Large intestine (tissue), 3 donors: ENCODE data around the gene CD247. TPM values are rescaled to one million over a fixed set of nuclear protein-coding genes. Genes with fewer than 3 reads are reported as not detected.

Experiments used
- DNase-seq, 2 donors: peaks; one replicate each; pipeline versions ENCODE4 v3.0.0 to v3.0.0-alpha.2; 2013
- H3K27ac ChIP-seq: one replicate; pipeline ENCODE4 v1.5.1; 2013; ENCODE audit warnings: low read length
- H3K27me3 ChIP-seq: 2 replicates; pipeline ENCODE4 v1.6.1; 2013; ENCODE audit warnings: low read length; ENCODE audit not compliant: control insufficient read depth, insufficient read depth
- H3K36me3 ChIP-seq: 2 replicates; pipeline ENCODE4 v1.6.1; 2013; ENCODE audit warnings: low read length; ENCODE audit not compliant: control insufficient read depth, insufficient read depth
- H3K4me1 ChIP-seq: one replicate; pipeline ENCODE4 v1.6.1; 2013; ENCODE audit warnings: low read length; ENCODE audit not compliant: control insufficient read depth, insufficient read depth
- H3K4me3 ChIP-seq: one replicate; pipeline ENCODE4 v1.5.1; 2013; ENCODE audit warnings: low read length
- H3K9me3 ChIP-seq: one replicate; pipeline ENCODE4 v1.6.1; 2013; ENCODE audit warnings: mild to moderate bottlenecking, low read depth, low read length, moderate library complexity; ENCODE audit not compliant: control insufficient read depth
- WGBS: methylation state at CpG from one replicate; pipeline ENCODE4 v1.1.5; 2013; ENCODE audit warnings: low lambda C conversion rate; ENCODE audit not compliant: insufficient coverage; 5-methylcytosine and 5-hydroxymethylcytosine counted together
- polyA plus RNA-seq: library from polyadenylated mRNA; unstranded; fragments of 120-200 nt; gene quantifications from one replicate; pipeline ENCODE4 v1.2.1, GENCODE V29; 2013

CD247 gene
- polyA plus RNA-seq, 1 donor: 7.4 TPM

DNA sequence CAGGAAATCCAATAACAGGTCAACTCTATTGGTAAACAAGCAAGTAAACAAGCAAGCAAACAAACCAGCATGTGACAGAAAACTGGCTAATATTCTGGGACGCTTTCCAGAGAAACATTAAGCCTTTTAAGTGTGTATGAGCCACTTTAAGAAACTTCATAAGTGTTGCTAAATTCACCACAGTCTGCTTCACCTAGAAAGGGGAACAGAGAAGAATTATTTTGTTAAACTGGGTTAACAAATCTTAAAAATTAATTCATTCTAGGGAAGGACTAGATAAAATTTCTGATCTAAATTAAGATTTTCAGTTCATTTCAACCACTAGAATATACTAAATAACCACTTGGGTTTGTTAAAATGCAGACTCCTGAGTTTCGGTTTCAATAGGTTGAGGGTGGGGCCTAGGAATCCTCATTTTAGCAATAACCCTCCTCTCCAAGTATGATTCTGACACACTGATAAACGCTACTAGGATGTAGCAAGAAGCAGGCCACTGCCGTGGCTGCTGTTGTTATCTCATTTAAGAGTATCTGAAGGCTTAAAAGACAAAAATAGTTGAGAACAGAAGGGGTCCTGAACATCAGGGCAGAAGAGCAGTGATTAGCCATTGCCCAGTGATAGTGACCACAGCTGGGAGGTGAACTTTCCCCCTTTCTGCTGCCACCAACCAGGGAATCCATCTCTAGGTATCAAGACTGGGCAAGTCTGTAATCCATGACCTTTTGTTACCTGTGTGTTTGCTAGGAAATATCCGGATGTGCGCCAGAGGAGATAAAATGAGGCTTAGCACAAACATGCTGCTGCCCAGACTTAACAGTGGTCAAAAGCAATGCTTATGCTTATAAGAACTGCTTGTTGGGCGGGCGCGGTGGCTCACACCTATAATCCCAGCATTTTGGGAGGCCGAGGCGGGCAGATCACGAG is 24.0 kb upstream of the CD247 start:
- Histone ChIP-seq H3K9me3 (no peaks in the 10 kb centered on the region), H3K4me1 (no peaks in the 10 kb centered on the region), H3K27me3 (no peaks in the 10 kb centered on the region), H3K36me3 (peaks cover 39% of the 10 kb centered on the region), H3K4me3 (no peak overlapping the region), H3K27ac (no peak overlapping the region)
- WGBS: no CpG with 5 or more reads among the region's 12 CpGs
- DNase-seq: peak in 1 of 2 donors; percentile 47

DNA sequence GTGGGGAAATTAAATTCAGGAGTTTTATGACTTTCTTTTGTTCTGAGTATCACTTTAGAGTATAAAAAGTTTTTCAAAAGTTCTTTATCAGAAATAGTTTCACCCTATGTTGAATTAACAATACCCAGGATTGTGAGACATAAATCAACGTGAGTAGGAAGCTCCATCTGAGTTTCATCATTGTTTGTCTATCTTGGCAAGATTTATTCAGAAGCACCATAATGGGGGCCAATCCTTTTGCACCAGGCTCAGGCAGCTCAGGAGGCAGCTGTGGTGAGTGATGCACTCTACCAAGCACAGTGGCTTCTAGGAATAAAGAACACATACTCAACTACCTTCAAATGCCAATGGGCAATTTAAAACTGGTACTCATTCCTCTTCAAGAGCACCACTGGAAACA is 23.3 kb upstream of the CD247 start:
- Histone ChIP-seq H3K4me3 (no peak overlapping the region), H3K27me3 (no peaks in the 10 kb centered on the region), H3K36me3 (peaks cover 36% of the 10 kb centered on the region), H3K4me1 (no peaks in the 10 kb centered on the region), H3K9me3 (no peaks in the 10 kb centered on the region), H3K27ac (no peak overlapping the region)
- WGBS: no CpG with 5 or more reads among the region's 1 CpG
- DNase-seq: no peak

DNA sequence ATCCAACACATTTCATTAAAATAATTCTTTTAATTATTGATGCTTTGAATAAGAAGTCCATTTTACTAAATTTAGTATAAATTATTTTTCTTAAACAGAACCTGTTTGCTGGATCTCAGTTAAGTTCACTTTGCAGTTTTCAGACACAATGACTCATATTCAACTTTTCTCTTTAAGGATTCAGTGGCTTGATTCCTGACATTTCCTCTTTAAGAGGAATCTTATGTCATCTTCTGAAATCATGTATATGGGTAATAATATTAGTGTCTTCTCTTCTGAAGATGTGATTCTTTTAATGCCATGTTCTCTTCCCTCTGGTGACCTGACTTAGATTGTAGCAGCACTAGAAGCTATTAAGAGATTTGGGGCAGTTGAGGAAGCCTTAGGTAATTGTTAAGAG is 22.7 kb upstream of the CD247 start:
- H3K4me1 ChIP-seq: no peaks in the 10 kb centered on the region
- H3K9me3 ChIP-seq: no peaks in the 10 kb centered on the region
- no peak overlapping the region for H3K27ac ChIP-seq
- H3K4me3 ChIP-seq: no peak overlapping the region
- no peaks in the 10 kb centered on the region for H3K27me3 ChIP-seq
- no peak for DNase-seq
- H3K36me3 ChIP-seq: peaks cover 34% of the 10 kb centered on the region

DNA sequence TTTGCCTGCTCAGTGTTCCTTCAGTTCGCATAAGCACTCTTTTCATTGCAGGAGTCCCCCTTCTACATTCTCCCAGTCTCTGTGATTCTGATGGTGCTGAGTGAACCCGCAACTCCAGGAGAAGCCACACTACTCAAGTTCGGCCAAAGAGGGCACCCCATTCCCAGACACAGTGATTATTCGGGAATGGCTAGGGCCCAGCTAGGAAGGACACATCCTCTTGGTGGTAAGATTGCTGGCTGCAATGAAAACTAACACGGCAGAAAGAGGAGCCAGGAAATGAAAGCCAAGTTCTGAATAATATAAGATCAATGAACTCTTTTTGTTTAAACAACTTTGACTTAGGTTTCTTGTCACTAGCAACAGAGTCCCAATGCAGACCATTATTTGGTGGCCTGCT is 20.3 kb upstream of the CD247 start:
- Histone ChIP-seq H3K9me3 (no peaks in the 10 kb centered on the region), H3K4me3 (no peak overlapping the region), H3K4me1 (peaks cover under 1% of the 10 kb centered on the region), H3K36me3 (peaks cover 17% of the 10 kb centered on the region), H3K27me3 (no peaks in the 10 kb centered on the region), H3K27ac (no peak overlapping the region)
- WGBS: no CpG with 5 or more reads among the region's 5 CpGs
- DNase-seq: no peak

DNA sequence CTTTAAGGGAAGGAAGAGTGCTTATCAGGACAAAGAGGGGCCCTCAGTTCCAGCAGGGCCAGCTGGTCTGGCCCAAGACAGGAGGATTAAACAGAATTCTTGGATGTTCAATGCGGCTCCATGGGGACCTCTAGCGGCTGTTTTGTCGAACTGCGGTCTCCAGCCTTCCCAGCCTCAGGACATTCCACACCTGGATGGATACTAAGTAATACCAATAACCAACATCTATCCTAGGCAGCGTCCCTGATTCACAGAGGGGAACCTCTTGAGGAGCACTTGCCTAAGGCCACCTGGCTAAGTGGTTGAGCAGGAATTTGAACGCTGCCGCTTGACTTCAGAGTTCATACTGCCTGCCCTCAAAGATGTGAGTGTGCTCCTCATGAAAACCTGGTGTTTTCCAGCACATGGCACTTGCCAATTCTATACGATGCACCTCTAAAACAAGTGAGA is 15.5 kb upstream of the CD247 start:
- no CpG with 5 or more reads among the region's 8 CpGs for WGBS
- peak overlapping the region; percentile 62 for H3K27ac ChIP-seq
- H3K9me3 ChIP-seq: no peaks in the 10 kb centered on the region

DNA sequence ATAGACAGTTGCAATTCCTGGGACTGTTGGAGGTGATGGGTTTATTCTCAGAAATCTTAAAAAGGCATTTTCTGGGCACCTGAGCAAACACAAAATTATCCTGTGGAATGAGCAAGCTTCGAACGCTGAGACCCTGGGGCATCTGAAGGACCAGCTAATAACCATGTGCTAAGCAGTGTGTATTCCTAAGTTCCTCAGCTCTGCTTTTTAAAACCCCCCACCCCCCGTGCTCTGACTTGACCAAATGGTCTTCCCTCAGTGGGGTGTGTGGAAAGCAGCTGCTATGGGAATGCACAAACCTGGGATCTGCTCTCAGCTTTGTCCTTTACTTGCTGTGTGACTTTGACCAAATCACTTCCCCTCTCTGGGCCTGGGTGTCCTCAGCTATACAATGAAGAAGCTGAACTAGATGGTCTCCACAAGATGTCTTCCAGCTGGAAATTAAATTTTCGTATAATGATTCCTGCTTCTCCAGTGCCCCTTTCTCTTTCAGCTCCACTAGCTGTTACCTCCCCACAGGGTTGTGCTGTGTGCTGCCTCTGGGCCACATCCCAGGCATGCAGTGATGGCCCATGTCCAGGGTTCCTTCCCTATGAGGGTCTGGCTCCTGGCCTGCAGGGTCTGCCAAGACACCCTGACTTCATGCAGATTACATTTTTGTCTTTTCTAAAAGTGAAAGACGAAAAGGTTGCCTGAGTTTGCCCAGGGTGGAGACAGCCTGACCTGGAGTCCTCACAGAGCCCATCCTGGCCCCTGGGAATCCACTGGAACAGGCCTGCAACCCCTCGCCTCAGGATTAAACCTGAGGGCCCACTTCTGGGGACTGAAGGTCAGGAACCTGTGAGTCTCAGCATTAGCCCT is 14.9 kb upstream of the CD247 start:
- WGBS: no CpG with 5 or more reads among the region's 6 CpGs
- H3K27ac ChIP-seq: peak overlapping the region; percentile 62
- peaks cover 18% of the 10 kb centered on the region for H3K4me1 ChIP-seq
- no peaks in the 10 kb centered on the region for H3K36me3 ChIP-seq
- no peaks in the 10 kb centered on the region for H3K27me3 ChIP-seq
- no peaks in the 10 kb centered on the region for H3K9me3 ChIP-seq
- H3K4me3 ChIP-seq: no peak overlapping the region
- DNase-seq: no peak

More for the DNA sequence above, 15.5 kb upstream of the CD247 start:
- H3K4me3 ChIP-seq: no peak overlapping the region
- H3K27me3 ChIP-seq: no peaks in the 10 kb centered on the region
- H3K4me1 ChIP-seq: peaks cover 18% of the 10 kb centered on the region
- DNase-seq: peak; percentile 59 to 71
- H3K36me3 ChIP-seq: no peaks in the 10 kb centered on the region

DNA sequence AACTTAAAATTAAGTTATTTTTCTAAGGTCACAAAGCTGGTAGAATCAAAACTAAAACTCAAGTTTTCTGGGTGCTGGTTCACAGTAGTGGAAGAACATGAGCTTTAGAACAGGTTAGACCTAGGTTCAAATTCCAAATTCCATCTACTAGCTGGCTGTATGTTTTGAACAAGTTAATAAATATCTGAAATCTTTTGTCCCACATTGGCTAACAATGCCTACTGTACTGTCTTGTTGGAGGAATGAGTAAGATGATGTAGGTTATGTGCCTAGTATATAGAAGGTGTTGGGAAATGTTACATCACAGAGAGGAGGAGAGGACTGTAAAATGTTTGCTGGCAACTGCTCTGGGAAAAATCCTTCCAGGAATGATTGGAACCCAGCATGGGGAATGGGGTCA is 14.0 kb upstream of the CD247 start:
- peaks cover 18% of the 10 kb centered on the region for H3K4me1 ChIP-seq
- H3K36me3 ChIP-seq: no peaks in the 10 kb centered on the region
- H3K4me3 ChIP-seq: no peak overlapping the region
- H3K27me3 ChIP-seq: no peaks in the 10 kb centered on the region
- H3K27ac ChIP-seq: peak overlapping the region; percentile 75
- DNase-seq: peak; percentile 86 to 91
- no peaks in the 10 kb centered on the region for H3K9me3 ChIP-seq

DNA sequence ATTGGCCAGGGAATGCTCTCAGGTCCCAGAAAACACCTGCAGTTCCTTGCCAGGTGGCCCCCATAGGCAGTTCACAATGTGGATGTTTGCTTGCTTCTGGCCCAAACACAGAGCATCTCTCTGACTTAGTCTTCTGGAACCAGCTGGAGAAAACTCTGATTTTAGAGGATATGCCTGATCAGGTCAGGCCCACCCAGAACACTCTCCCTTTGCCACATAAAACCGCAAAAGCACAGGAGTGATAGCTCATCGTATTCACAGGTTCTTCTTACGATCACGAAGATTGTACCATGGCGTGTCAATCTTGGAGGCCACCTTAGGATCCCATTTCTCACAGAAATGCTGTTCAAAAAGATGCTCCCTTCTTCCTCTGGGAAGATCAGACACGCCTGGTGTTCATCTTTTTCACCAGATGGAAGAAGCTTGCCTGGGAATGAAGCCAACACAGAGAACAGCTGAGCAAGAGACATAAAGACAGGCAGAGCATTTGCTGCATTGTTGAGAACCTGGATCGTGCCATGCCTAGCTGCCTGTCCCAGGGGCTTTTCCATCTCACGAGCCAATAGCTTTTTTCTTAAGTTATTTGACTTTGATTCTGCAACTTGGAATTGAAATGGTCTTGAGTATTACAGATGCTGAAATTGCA is 11.6 kb upstream of the CD247 start:
- WGBS: no CpG with 5 or more reads among the region's 8 CpGs
- no peak overlapping the region for H3K4me3 ChIP-seq
- H3K36me3 ChIP-seq: no peaks in the 10 kb centered on the region
- no peak overlapping the region for H3K27ac ChIP-seq
- H3K4me1 ChIP-seq: peaks cover 18% of the 10 kb centered on the region
- no peak for DNase-seq
- no peaks in the 10 kb centered on the region for H3K27me3 ChIP-seq
- H3K9me3 ChIP-seq: no peaks in the 10 kb centered on the region

DNA sequence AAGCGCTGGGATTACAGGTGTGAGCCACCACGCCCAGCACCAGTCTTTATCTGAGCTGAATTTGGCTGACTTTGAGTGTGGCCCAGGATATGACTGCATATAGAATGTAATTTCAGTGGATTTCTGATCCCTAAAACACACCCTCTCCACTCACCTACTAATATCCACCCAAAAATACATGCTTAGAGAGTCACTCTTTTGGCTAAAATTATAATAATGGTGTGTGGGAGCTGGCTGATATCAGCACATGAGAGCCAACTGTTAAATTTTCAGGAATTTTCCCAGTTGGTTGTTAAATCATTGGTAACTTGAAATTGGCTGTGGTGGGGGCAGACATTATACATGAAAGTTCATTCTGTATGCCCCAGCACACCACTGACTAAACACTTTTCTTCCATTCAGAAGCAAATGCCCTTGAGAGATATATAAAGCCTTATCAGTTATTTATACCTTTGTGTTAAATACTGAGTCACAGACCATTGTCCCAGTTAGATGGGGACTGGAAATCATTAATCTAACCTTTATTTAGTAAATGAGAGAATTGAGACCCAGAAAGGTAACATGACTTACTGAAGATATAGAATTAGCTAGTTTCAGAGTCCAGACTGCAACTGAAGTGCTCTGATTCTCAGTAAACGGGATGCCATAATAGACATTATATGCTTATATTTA is 9.9 kb upstream of the CD247 start:
- WGBS: no CpG with 5 or more reads among the region's 3 CpGs
- no peak overlapping the region for H3K4me3 ChIP-seq
- peaks cover 13% of the 10 kb centered on the region for H3K4me1 ChIP-seq
- peak in 1 of 2 donors; percentile 63 for DNase-seq
- H3K27ac ChIP-seq: no peak overlapping the region
- no peaks in the 10 kb centered on the region for H3K9me3 ChIP-seq
- no peaks in the 10 kb centered on the region for H3K27me3 ChIP-seq
- H3K36me3 ChIP-seq: no peaks in the 10 kb centered on the region
